Muscle layer of duodenum (tissue), 2 donors: Measurements from ENCODE around the gene CEP63.

Source experiments
- H3K27ac ChIP-seq: one replicate; pipeline ENCODE4 v1.7.0; 2013; ENCODE audit warnings: mild to moderate bottlenecking, low read length
- H3K27me3 ChIP-seq: one replicate; pipeline ENCODE4 v1.7.0; 2013; ENCODE audit warnings: low read depth, mild to moderate bottlenecking, control low read depth, low read length
- H3K36me3 ChIP-seq, 2 donors: one replicate each; pipeline ENCODE4 v1.7.0; 2013; ENCODE audit warnings: low read length in 2 of 2, control low read depth in 1 of 2, mild to moderate bottlenecking in 1 of 2; ENCODE audit not compliant: insufficient read depth in 2 of 2, control insufficient read depth in 1 of 2
- H3K4me1 ChIP-seq, 2 donors: one replicate each; pipeline ENCODE4 v1.7.0; 2013; ENCODE audit warnings: low read length in 2 of 2, mild to moderate bottlenecking in 2 of 2, control low read depth in 1 of 2, moderate library complexity in 1 of 2; ENCODE audit not compliant: insufficient read depth in 2 of 2, control insufficient read depth in 1 of 2
- H3K4me3 ChIP-seq, 2 donors: one replicate each; pipeline ENCODE4 v1.7.0; 2013; ENCODE audit warnings: low read length in 2 of 2, low read depth in 1 of 2, mild to moderate bottlenecking in 1 of 2
- H3K9me3 ChIP-seq, 2 donors: one replicate each; pipeline ENCODE4 v1.7.0; 2013; ENCODE audit warnings: low read length in 2 of 2, control low read depth in 1 of 2, mild to moderate bottlenecking in 1 of 2; ENCODE audit not compliant: control insufficient read depth in 1 of 2
- donor health status: healthy.

CEP63 gene

DNA sequence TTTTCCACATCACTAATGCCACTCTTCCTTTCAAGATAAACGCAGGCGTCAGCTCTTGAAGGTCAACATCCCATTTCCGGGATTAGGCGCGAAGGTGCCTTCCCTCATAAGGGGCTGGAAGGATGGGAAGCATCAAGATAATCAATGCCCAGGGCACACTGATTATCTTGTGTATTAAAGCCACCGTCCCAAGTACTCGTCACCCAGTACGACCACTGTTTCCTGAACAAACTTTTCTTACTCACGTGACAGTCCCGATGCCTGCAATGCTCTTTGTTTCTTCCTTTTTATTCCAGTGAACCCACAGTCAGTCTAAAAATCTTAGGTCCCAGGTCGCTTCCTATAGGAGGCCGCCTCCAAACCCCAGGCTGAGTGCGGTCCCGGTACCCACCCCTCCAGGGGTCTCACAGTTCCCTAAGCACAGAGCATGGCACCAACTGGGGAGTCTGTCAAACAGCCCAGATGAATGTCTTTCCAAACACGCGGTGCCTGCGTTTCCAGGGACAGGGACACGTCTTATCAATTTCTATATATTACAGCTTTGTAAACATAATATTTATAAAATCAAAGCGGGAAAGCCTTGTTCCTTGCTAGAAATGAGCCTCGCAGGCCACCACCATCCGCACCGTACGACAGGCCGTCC, 661 bp upstream of the CEP63 start:
- H3K9me3 ChIP-seq: no peaks in the 10 kb centered on the region
- peaks cover 15 to 32% of the 10 kb centered on the region in 2 donors for H3K4me1 ChIP-seq
- no peaks in the 10 kb centered on the region for H3K27me3 ChIP-seq
- H3K36me3 ChIP-seq: peaks cover 21 to 31% of the 10 kb centered on the region in 2 donors
- H3K27ac ChIP-seq: peak overlapping the region; percentile 98
- H3K4me3 ChIP-seq: peak overlapping the region; percentile 82 to 87

DNA sequence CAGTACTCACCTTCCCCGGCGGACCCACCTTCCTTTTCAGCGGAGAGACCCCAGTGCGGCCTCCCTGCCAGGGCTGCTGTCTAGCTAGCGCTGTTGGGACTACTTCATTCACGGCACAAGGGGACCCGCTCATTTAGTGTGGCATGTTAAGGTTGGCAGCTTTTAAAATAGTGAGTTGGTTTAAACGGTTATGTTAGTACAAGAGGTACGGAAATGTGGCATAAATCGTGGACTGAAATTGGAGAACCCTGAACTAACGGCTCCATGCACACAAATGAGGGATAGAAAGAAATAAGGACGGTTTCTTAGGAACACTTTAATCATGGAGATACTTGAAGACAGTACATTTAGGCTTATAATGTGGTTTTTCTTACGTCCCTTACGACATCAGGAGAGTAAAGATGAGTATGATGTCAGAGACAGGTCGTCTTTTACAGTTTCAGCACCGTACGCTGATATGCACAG, 752 bp downstream of the CEP63 start:
- H3K36me3 ChIP-seq: peaks cover 7 to 17% of the 10 kb centered on the region in 2 donors
- H3K4me3 ChIP-seq: peak overlapping the region; percentile 82 to 87
- H3K27ac ChIP-seq: peak overlapping the region; percentile 98
- no peaks in the 10 kb centered on the region for H3K9me3 ChIP-seq
- H3K27me3 ChIP-seq: no peaks in the 10 kb centered on the region
- peaks cover 15 to 32% of the 10 kb centered on the region in 2 donors for H3K4me1 ChIP-seq

DNA sequence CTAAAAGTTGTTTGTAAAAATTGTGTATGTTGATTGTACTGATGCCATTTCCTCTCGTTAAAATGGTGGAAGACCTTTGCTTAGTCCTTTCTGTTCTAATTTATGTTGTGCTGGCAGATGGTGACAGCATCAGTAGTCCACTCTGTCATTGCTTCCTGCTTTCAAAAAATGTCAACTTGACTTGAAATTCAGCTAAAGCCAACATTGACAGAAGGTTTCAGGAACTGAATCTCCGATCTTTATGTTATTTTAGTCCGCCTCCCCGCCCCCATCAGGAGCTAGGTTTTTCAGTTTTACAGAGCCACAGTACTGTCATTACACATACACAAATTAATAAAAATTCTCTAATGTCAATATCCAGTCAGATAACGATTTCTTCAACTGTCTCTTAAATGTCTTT, 1.5 kb downstream of the CEP63 start:
- peak overlapping the region in 1 of 2 donors; percentile 82 for H3K4me3 ChIP-seq
- H3K9me3 ChIP-seq: no peaks in the 10 kb centered on the region
- H3K27ac ChIP-seq: peak overlapping the region; percentile 98
- H3K36me3 ChIP-seq: peaks cover 4 to 11% of the 10 kb centered on the region in 2 donors
- H3K4me1 ChIP-seq: peaks cover 15 to 32% of the 10 kb centered on the region in 2 donors
- H3K27me3 ChIP-seq: no peaks in the 10 kb centered on the region

DNA sequence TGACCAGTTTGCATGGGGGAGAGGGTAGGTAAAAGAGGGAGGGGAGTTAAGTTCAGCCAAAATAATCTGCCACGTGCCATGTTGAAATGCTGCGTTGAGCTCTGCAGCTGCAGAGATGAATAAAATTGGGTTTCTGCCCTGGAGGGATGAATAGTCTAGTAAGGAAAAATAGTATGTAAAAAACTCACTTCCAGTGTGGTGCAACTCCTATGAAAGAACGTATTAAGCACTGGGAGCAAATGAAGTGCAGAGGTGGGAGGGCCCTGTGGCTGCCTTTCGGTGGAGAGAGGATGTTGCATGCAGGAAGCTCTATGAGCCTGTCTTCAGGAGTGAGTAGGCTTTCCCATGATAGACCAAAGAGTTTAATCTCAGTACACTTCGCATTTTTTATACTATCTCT, 8.6 kb downstream of the CEP63 start:
- Histone ChIP-seq H3K9me3 (no peaks in the 10 kb centered on the region), H3K4me3 (no peak overlapping the region), H3K36me3 (peaks cover 5 to 13% of the 10 kb centered on the region in 2 donors), H3K27me3 (no peaks in the 10 kb centered on the region), H3K27ac (no peak overlapping the region), H3K4me1 (peaks cover 0 to 4% of the 10 kb centered on the region in 2 donors)

DNA sequence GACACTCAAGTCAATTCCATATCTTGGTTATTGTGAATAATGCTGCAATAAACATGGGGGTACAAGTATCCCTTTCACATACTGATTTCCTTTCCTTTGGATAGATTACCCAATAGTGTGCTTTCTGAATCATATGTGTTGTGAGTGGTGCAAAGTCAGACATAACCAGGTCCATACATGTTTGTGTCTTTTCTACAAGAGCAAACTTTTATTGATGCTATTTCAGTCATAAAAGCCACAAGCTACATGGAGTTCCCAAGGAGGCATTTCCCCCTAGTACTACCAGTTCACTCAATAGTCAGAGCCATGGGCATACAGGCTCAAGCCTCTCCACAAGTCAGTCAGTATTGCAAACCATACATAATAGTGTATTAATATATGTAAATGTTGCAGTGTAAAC, 10.1 kb downstream of the CEP63 start:
- Histone ChIP-seq H3K4me3 (no peak overlapping the region), H3K4me1 (peaks cover 0 to 3% of the 10 kb centered on the region in 2 donors), H3K27ac (no peak overlapping the region), H3K36me3 (peaks cover 5 to 20% of the 10 kb centered on the region in 2 donors), H3K27me3 (no peaks in the 10 kb centered on the region), H3K9me3 (no peaks in the 10 kb centered on the region)

DNA sequence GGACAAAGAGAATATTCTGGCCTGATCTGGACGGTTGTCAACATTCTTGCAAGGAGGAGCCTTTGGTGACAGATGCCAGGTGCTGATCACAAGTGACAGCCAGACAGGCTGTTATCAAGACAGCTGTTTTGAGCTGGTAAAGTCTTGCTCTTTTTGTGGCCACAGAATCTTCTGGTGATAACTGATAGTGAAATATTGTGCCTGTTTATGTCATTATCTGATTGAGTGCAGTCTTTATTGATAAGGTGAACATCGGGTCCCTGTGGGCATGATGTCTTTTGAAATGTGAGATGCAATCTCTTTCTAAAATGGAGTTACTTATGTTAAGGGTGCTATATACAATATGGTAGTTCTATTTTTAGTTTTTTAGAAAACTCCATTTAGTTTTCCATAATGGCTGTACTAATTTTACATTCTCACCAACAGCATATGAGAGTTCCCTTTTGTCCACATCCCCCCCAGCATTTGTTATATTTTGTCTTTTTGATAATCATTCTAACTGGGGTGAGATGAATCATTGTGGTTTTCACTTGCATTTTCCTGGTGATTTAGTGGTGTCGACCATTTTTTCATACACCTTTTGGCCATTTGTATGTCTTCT, 10.7 kb downstream of the CEP63 start:
- no peak overlapping the region for H3K27ac ChIP-seq
- H3K36me3 ChIP-seq: peaks cover 5 to 20% of the 10 kb centered on the region in 2 donors
- H3K27me3 ChIP-seq: no peaks in the 10 kb centered on the region
- H3K4me1 ChIP-seq: peaks cover 0 to 3% of the 10 kb centered on the region in 2 donors
- H3K4me3 ChIP-seq: no peak overlapping the region
- H3K9me3 ChIP-seq: peaks cover 0 to 2% of the 10 kb centered on the region in 2 donors

DNA sequence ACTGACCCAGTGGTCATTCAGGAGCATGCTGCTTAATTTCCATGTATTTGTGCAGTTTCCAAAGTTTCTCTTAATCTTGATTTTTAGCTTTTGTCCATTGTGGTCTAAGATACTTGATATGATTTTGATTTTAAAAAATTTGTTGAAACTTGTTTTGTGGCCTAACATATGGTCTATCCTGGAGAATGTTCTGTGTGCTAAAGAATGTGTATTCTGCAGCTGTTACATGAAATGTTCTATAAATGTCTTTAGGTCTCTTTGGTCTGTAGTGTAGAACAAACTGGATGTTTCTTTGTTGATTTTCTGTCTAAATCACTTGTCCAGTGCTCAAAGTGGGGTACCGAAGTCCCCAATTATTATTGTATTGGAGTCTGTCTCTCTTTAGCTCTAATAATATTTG, 17.4 kb downstream of the CEP63 start:
- Histone ChIP-seq H3K27ac (no peak overlapping the region), H3K9me3 (peaks cover 0 to 21% of the 10 kb centered on the region in 2 donors), H3K36me3 (peaks cover 4 to 16% of the 10 kb centered on the region in 2 donors), H3K4me1 (no peaks in the 10 kb centered on the region), H3K27me3 (no peaks in the 10 kb centered on the region), H3K4me3 (no peak overlapping the region)

DNA sequence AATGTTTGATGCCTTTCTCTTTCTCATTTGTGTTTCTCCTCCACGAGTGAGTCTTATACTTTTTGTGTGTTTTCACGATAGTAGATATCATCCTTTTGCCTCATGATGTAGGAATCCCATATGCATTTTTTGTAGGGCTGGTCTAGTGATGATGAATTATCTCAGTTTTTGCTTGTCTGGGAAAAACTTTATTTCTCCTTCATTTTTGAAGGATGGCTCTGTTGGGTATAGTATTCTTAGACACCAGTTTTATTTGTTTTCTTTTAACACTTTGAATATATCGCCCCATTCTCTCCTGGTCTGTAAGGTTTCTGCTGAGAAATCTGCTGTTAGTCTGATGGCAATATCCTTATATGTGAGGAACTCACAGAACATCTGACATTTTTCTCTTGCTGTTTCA, 18.3 kb downstream of the CEP63 start:
- Histone ChIP-seq H3K9me3 (peaks cover 0 to 21% of the 10 kb centered on the region in 2 donors), H3K27ac (no peak overlapping the region), H3K4me3 (no peak overlapping the region), H3K36me3 (peaks cover 4 to 16% of the 10 kb centered on the region in 2 donors), H3K4me1 (no peaks in the 10 kb centered on the region), H3K27me3 (no peaks in the 10 kb centered on the region)

DNA sequence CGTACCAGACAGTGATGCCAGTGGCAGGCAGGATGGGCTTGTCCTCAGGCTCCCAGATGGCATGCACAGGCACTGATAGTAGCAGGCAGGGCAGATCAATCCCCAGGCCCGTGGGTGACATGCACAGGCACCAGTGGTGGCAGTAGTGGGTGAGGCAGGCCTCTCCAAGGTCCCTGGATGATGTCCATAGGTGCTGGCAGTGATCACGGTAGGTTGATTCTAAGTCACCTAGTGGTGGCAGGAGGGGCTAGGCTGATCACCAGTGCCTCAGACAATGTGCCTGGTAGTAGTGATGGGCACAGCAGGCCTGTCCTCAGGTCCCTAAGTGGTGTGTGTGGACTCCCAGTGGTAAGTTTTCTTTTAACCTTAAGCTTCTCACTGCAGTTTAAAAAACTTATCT, 19.6 kb downstream of the CEP63 start:
- Histone ChIP-seq H3K27ac (no peak overlapping the region), H3K27me3 (no peaks in the 10 kb centered on the region), H3K9me3 (peaks cover 0 to 21% of the 10 kb centered on the region in 2 donors), H3K4me1 (no peaks in the 10 kb centered on the region), H3K4me3 (no peak overlapping the region), H3K36me3 (peaks cover 4 to 16% of the 10 kb centered on the region in 2 donors)

DNA sequence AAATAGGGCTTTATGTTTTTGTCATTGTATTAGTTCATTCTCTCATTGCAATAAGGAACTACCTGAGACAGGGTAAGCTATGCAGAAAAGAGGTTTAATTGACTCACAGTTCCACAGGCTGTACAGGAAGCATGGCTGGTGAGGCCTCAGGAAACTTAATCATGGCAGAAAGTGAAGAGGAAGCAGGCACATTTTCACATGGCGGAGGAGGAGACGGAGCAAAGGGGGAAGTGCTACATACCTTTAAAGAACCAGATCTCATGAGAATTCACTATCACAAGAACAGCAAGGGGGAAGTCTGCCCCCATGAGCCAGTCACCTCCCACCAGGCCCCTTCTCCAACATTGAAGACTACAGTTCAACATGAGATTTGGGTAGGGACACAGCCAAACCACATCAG, 25.6 kb downstream of the CEP63 start:
- no peak overlapping the region for H3K4me3 ChIP-seq
- H3K36me3 ChIP-seq: peaks cover 16 to 29% of the 10 kb centered on the region in 2 donors
- no peaks in the 10 kb centered on the region for H3K4me1 ChIP-seq
- no peaks in the 10 kb centered on the region for H3K9me3 ChIP-seq
- no peaks in the 10 kb centered on the region for H3K27me3 ChIP-seq
- no peak overlapping the region for H3K27ac ChIP-seq

DNA sequence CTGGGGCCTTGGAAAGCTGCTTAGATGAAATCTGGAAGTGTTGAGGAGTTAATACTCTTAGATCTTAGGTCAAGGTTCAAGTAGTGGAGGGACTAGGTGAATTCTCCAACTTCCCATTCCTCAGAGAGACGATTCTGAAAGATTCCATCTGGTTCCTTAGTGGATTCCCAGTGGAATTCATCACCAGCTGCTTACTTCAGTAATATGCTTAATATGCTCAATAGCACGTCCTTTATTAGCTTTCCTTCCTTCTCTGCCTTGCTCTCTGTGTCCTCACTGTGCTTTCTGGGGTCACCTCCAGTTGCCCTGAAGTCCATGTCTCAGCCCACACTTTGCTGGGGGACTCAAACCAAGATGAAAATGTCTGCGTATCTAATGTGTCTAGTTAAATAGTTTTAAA, 31.0 kb downstream of the CEP63 start:
- Histone ChIP-seq H3K27me3 (no peaks in the 10 kb centered on the region), H3K4me3 (no peak overlapping the region), H3K27ac (no peak overlapping the region), H3K4me1 (no peaks in the 10 kb centered on the region), H3K9me3 (no peaks in the 10 kb centered on the region), H3K36me3 (peaks cover 7 to 10% of the 10 kb centered on the region in 2 donors)
